Neural cell (in vitro differentiated cells): ENCODE data around the gene CABP4. TPM values are rescaled to one million over a fixed set of nuclear protein-coding genes. Genes with fewer than 3 reads are reported as not detected.

Experiments
- H2AFZ ChIP-seq: fragments of 200-600, 300-800 bp; sonication (generic), shearing (Covaris generic); 2 replicates; pipeline ENCODE4 v1.6.0; 2014; ENCODE audit warnings: low read depth, mild to moderate bottlenecking, antibody characterized with exemption, low read length, moderate library complexity
- H3F3A ChIP-seq: fragments of 200-600 bp; shearing (Covaris generic); 2 replicates; pipeline ENCODE4 v1.6.1; 2016; ENCODE audit warnings: mild to moderate bottlenecking, moderate library complexity, mixed read lengths, antibody characterized with exemption, low read length; ENCODE audit not compliant: insufficient read depth, poor library complexity, severe bottlenecking
- H3K27ac ChIP-seq: fragments of 200-600, 300-800 bp; sonication (generic), shearing (Covaris generic); 2 replicates; pipeline ENCODE4 v1.5.1; 2014; ENCODE audit warnings: mild to moderate bottlenecking, low read length, moderate library complexity
- H3K27me3 ChIP-seq: fragments of 300-800, 200-600 bp; sonication (generic), shearing (Covaris generic); 2 replicates; pipeline ENCODE4 v1.6.0; 2014; ENCODE audit warnings: mild to moderate bottlenecking, low read depth, low read length, moderate library complexity; ENCODE audit not compliant: insufficient read depth
- H3K36me3 ChIP-seq: fragments of 300-800, 200-600 bp; sonication (generic), shearing (Covaris generic); 2 replicates; pipeline ENCODE4 v1.5.1; 2014; ENCODE audit warnings: mild to moderate bottlenecking, antibody characterized with exemption, low read length, moderate library complexity; ENCODE audit not compliant: insufficient read depth
- H3K4me2 ChIP-seq: fragments of 300-800, 200-600 bp; sonication (generic), shearing (Covaris generic); 2 replicates; pipeline ENCODE4 v1.6.0; 2014; ENCODE audit warnings: mild to moderate bottlenecking, low read length
- H3K4me3 ChIP-seq: fragments of 300-800, 200-600 bp; sonication (generic), shearing (Covaris generic); 2 replicates; pipeline ENCODE4 v1.5.1; 2014; ENCODE audit warnings: mild to moderate bottlenecking, low read length, moderate library complexity
- H3K79me2 ChIP-seq: fragments of 200-600 bp; shearing (Covaris generic); replicated peaks from 2 replicates; pipeline ENCODE4 v1.6.0; 2014; ENCODE audit warnings: mild to moderate bottlenecking, low read length, moderate library complexity; ENCODE audit not compliant: insufficient read depth
- H3K9ac ChIP-seq: fragments of 300-800, 200-600 bp; sonication (generic), shearing (Covaris generic); 2 replicates; pipeline ENCODE4 v1.6.1; 2016; ENCODE audit warnings: mild to moderate bottlenecking, low read length, mixed read lengths
- H3K9me2 ChIP-seq: fragments of 200-600 bp; shearing (Covaris generic); 2 replicates; pipeline ENCODE4 v1.6.1; 2016; ENCODE audit warnings: mild to moderate bottlenecking, low read length, mixed read lengths; ENCODE audit not compliant: insufficient read depth
- H3K9me3 ChIP-seq: fragments of 200-600, 300-800 bp; sonication (generic), shearing (Covaris generic); 2 replicates; pipeline ENCODE4 v1.6.1; 2016; ENCODE audit warnings: mild to moderate bottlenecking, mixed run types, low read length, moderate library complexity, mixed read lengths
- H4K20me1 ChIP-seq: fragments of 200-600 bp; shearing (Covaris generic); 2 replicates; pipeline ENCODE4 v1.6.1; 2016; ENCODE audit warnings: mild to moderate bottlenecking, mixed run types; ENCODE audit not compliant: insufficient read depth
- EP300 ChIP-seq: fragments of 450-650 bp; conservative IDR thresholded peaks from 2 replicates; pipeline ENCODE4 v1.6.1; 2014; ENCODE audit warnings: antibody characterized with exemption, mild to moderate bottlenecking, moderate library complexity; ENCODE audit not compliant: poor library complexity, severe bottlenecking
- EZH2 ChIP-seq: fragments of 200-600, 300-800 bp; shearing (Covaris generic), sonication (generic); IDR thresholded peaks from 2 replicates; pipeline ENCODE4 v1.6.1; 2014; ENCODE audit warnings: antibody characterized with exemption, low read length, borderline replicate concordance, mild to moderate bottlenecking; ENCODE audit not compliant: insufficient read depth, poor library complexity, severe bottlenecking
- MXI1 ChIP-seq: fragments of 450-650 bp; conservative IDR thresholded peaks from 2 replicates; pipeline ENCODE4 v1.6.1; 2014; ENCODE audit warnings: antibody characterized with exemption, mild to moderate bottlenecking; ENCODE audit not compliant: poor library complexity, severe bottlenecking
- POLR2AphosphoS5 ChIP-seq: IDR thresholded peaks from 2 replicates; pipeline ENCODE4 v1.6.1; 2012
- RAD21 ChIP-seq: fragments of 450-650 bp; conservative IDR thresholded peaks from 2 replicates; pipeline ENCODE4 v1.6.1; 2014; ENCODE audit warnings: antibody characterized with exemption, mild to moderate bottlenecking, moderate library complexity
- REST ChIP-seq: IDR thresholded peaks from 2 replicates; pipeline ENCODE4 v1.6.1; 2012; ENCODE audit warnings: borderline replicate concordance
- SMC3 ChIP-seq: fragments of 450-650 bp; conservative IDR thresholded peaks from 2 replicates; pipeline ENCODE4 v1.6.1; 2014; ENCODE audit warnings: antibody characterized with exemption, mild to moderate bottlenecking, moderate library complexity; ENCODE audit not compliant: poor library complexity
- TAF1 ChIP-seq: IDR thresholded peaks from 2 replicates; pipeline ENCODE4 v1.6.1; 2012; ENCODE audit warnings: low read depth
- polyA plus RNA-seq: library from polyadenylated mRNA; depleted of rRNA; stranded (reverse); fragments of >200 nt; gene quantifications from 2 replicates; pipeline ENCODE4 v1.2.3, GENCODE V29; 2014
- TF ChIP-seq, protein P1 (sequence below): fragments of 450-650 bp; IDR thresholded peaks from 2 replicates; pipeline ENCODE4 v1.5.1; 2014; ENCODE audit warnings: antibody characterized with exemption, mild to moderate bottlenecking, moderate library complexity; ENCODE audit not compliant: poor library complexity, severe bottlenecking

Gene CABP4
- polyA plus RNA-seq, 1 donor from 2014 or later = not detected

- TF ChIP-seq REST (no peak), RAD21 (no peak), SMC3 (no peak), MXI1 (no peak), EP300 (no peak)
- TF ChIP-seq, protein P1, sequence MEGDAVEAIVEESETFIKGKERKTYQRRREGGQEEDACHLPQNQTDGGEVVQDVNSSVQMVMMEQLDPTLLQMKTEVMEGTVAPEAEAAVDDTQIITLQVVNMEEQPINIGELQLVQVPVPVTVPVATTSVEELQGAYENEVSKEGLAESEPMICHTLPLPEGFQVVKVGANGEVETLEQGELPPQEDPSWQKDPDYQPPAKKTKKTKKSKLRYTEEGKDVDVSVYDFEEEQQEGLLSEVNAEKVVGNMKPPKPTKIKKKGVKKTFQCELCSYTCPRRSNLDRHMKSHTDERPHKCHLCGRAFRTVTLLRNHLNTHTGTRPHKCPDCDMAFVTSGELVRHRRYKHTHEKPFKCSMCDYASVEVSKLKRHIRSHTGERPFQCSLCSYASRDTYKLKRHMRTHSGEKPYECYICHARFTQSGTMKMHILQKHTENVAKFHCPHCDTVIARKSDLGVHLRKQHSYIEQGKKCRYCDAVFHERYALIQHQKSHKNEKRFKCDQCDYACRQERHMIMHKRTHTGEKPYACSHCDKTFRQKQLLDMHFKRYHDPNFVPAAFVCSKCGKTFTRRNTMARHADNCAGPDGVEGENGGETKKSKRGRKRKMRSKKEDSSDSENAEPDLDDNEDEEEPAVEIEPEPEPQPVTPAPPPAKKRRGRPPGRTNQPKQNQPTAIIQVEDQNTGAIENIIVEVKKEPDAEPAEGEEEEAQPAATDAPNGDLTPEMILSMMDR = no peak
- Histone ChIP-seq H2AFZ (no peak overlapping the region), H4K20me1 (no peaks in the 10 kb centered on the region), H3K4me3 (no peak overlapping the region), H3K9me3 (no peaks in the 10 kb centered on the region), H3K9ac (no peak overlapping the region), H3K27ac (no peak overlapping the region), H3K36me3 (no peaks in the 10 kb centered on the region), H3K79me2 (no peaks in the 10 kb centered on the region), H3K4me2 (no peak overlapping the region), H3K9me2 (no peaks in the 10 kb centered on the region), H3F3A (no peaks in the 10 kb centered on the region), H3K27me3 (no peaks in the 10 kb centered on the region)
Observed at GRCh38 chr11:67451658-67451976, 3.5 kb upstream of the CABP4 start.

- Histone ChIP-seq H3F3A (no peaks in the 10 kb centered on the region), H3K9me3 (no peaks in the 10 kb centered on the region), H3K4me3 (no peak within 1 kb of the TSS), H3K9ac (no peak within 1 kb of the TSS), H3K36me3 (no peaks in the 10 kb centered on the region), H4K20me1 (no peaks in the 10 kb centered on the region), H2AFZ (no peak within 1 kb of the TSS), H3K27me3 (no peaks in the 10 kb centered on the region), H3K27ac (no peak within 1 kb of the TSS), H3K9me2 (no peaks in the 10 kb centered on the region), H3K79me2 (no peaks in the 10 kb centered on the region), H3K4me2 (no peak within 1 kb of the TSS)
- TF ChIP-seq REST (no peak), SMC3 (no peak), MXI1 (no peak), EZH2 (no peak), POLR2AphosphoS5 (no peak), RAD21 (no peak), TAF1 (no peak), EP300 (no peak)
- TF ChIP-seq, protein P1 = no peak
Observed at GRCh38 chr11:67452141-67452952, 2.8 kb upstream of the CABP4 start, which contains the start of gene GPR152. GPR152 (minus strand) TSS chr11:67452729; CDS start chr11:67452724, 5 bp downstream.
